Measurements from ENCODE around the gene CAPN11.
A peak's percentile ranks its signal among the peaks of the same experiment; 100 is the strongest.
"Not testable (repeated sequence)": the region's sequence is repeated elsewhere in the genome, so short reads cannot be mapped to it uniquely, and the experiment has no call there.

The CAPN11 gene

GRCh38 chr6:44132476-44132875 lies 26.1 kb upstream of the CAPN11 start:
- DNase-seq, result no peak

- DNase-seq, result no peak
These were observed 25.4 kb upstream of the CAPN11 start for GRCh38 chr6:44133003-44133931.

DNA sequence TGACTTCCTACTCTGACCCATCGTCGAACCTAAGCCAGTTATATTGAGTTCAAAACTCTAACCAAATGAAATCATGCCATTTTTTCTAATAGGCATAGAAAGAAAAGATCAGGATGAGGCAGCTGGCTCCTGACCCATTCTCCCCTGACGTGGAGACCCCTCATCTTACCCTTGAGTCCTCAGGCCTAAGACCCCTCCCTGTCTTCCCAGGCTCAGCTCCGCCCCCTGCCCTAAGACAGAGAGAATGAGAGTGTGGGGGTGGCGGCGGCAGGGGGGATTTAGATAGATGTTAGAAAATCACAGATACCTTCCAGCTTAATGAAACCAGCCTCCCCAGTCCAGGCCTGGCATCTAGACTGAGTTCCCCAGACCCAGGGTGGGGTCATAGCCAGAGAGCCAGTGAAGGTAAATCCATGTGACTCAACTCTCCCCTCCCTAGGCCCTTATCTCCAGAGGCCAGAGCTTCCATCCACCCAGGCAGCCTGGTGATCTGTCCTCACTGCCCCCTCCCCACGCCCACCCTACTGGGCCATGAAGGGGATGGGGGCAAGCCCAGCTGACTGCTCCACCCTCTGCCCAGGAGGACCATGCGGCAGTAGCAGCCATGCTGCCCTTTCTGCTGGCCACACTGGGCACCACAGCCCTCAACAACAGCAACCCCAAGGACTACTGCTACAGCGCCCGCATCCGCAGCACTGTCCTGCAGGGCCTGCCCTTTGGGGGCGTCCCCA lies 24.5 kb upstream of the CAPN11 start:
- no peak for DNase-seq

DNA sequence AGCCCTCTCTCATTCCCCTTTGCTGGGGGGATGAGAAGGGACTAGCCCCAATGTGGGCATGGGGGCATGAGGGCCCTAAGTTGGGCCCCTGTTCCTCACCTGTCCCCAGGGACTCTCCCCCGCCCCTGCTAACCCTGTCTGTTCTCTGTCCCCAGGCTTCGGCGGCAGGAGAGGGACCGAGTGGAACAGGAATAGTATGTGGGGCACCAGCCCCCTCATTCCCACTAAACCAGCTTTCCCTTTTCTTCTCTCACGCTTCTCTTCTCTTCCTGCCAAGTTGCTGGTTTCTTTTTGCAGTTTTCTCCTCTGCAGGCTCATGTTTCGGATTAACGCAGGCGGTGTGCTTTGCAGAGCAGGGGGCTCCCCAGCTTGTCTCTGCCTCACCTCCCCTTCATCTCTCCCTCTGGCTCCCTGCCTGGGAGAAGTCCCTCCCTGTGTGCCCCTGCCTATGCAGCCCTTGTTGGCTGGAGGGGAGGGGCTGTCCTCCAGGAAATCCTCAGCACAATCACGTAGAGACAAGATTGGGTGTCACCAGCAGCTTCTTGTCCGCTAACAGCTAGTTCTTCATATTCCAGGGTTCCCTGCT lies 23.4 kb upstream of the CAPN11 start:
- no peak for DNase-seq

GRCh38 chr6:44135875-44136274 lies 22.7 kb upstream of the CAPN11 start:
- DNase-seq, result no peak

GRCh38 chr6:44138717-44139350 lies 19.8 kb upstream of the CAPN11 start:
- no peak for DNase-seq

- no peak for DNase-seq
These were observed 19.3 kb upstream of the CAPN11 start for GRCh38 chr6:44139351-44139743.

DNA sequence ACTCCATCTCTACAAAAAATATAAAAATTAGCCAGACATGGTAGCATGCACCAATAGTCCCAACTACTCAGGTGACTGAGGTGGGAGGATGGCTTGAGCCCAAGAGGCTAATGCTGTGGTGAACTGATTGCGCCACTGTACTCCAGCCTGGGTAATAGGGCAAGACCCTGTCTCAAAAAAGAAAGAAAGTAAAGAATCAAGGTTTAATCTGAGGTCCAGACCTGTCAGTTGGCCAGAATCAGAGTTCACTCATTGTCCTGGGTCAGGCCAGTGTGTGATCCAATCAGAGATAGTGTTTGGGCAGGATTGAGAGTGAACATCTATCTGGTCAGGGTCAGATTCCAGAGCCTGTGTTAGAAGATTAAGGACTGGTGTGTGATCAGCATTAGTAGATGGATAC lies 15.8 kb upstream of the CAPN11 start:
- DNase-seq, result no peak

DNA sequence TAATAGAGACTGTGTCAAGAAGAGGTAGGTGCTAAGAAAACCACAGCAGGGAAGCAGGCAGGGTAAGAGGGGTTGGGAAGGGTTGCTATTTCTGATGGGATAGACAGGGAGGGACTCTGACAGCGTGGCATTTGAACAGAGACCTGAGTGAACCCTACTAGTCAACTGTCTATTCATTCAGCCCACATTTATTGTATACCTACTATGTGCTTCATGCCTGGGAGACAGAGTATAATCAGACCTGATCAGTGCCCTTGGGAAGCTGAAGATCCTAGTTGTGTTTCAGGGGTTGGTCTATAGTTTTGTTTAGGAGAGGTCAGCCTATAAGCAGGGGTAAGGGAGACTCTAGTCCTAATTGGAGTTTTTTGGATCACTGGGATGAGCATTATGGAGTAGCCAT lies 14.9 kb upstream of the CAPN11 start:
- no peak for DNase-seq

- not testable (repeated sequence) for DNase-seq
These were observed 14.1 kb upstream of the CAPN11 start for GRCh38 chr6:44144536-44144935.

DNA sequence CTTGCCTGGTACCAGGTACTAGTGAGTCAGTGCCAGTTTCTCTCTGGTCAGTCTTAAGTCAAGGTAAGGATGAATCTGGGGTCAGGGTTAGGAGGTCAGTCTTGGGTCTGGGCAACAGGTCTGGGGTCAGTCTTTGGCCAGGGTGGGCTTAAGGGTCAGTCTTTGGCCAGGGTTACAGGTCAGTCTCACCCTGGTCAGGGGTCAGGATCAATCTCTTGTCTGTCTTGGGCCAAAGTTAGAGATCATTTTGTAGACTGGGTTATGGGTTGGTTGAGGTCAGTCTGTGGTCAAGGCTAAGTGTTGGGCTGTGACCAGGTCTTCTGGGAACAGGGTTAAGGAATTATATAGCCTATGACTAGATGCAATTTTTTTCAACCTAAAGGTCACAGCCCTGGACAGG lies 12.8 kb upstream of the CAPN11 start:
- DNase-seq, result no peak

GRCh38 chr6:44146685-44147084 lies 11.9 kb upstream of the CAPN11 start:
- no peak for DNase-seq

- no peak for DNase-seq
These were observed 11.4 kb upstream of the CAPN11 start for GRCh38 chr6:44147256-44147655.

GRCh38 chr6:44148306-44148705 lies 10.3 kb upstream of the CAPN11 start:
- DNase-seq, result no peak

DNA sequence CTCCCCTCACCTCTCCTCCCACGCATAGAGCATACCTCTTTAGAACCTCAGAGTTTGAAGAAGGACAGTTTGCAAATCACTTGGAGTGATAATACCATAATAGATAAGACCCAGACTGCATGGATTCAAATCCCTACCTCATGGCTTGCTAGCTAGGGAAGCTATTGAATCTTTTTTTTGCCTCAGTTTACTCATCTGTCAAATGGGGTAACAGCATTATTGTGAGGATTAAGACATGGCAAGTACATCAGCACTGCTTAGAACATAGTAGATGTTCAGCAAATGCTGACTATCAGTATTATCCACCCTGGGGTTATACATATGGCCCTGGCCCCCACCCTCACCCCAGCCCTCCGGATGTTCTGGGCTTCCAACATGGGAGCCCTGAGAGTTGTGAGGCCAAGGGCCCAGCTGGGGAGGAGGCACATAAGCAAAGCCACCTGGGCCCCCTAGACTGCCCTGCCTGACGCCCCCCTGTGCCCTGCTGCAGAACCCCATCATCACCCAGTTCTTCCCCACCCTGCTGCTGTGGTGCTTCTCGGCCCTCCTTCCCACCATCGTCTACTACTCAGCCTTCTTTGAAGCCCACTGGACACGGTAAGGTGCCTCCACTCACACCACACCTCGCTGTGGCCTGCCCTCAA lies 9.1 kb upstream of the CAPN11 start:
- no peak for DNase-seq

DNA sequence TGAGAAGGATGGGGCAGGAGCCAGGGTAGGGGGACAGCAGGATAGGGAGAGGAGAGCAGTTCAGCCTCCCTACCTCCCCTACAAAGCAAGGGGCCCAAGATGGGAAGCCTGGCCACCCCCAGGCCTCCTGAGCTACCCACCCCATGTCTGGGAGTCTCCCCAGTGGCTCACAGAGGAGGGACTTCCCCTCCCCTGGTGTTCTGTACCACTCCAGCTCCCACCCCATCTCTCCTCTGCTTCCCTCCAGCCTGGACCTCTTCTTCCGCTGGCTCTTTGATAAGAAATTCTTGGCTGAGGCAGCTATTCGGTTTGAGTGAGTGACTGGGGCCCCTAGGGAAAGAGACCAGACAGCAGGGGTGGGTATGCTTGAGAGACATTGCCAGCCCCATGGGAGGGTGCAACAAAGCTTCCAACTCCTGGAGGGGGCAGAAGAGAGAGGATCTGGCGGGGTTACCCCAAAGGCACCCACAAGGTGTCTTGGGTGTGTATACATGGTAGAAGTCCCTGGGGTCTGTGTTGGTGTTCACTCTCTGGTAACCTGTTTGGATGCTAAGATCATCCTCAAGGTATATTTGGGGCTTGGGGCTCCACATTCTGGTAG lies 8.2 kb upstream of the CAPN11 start:
- DNase-seq, result no peak

DNA sequence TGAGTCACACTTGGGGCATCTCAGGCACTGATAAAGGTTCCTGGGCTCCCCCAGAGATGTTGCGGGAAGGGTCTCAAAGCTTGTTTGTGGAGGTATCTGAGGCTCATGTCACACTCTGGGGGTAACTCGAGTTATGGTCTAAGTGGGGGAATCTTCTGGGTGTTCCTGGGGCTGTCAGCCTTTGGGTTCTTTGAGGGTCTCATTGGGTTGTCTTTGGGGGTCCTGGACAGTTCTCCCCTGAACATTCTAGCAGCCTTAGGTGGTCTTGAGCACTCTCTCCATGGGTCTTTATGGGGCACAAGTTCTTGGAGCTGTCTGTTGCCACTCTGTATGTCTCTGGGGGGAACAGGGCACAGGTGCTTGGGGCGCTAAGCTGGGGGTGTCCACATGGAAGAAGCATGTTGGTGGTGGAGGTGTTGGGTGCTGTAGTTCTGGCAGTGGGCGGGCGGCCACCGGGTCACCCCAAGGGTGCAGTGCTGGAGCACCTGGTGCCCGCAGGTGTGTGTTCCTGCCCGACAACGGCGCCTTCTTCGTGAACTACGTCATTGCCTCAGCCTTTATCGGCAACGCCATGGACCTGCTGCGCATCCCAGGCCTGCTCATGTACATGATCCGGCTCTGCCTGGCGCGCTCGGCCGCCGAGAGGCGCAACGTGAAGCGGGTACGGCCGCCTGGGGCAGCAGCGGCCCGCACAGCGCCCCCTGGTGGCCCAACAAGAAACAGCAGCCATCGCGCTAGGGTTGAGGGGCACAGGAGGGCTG lies 7.1 kb upstream of the CAPN11 start:
- peak; percentile 88 for DNase-seq

GRCh38 chr6:44152109-44152461 lies 6.5 kb upstream of the CAPN11 start:
- no peak for DNase-seq

GRCh38 chr6:44152533-44152932 lies 6.1 kb upstream of the CAPN11 start:
- no peak for DNase-seq

DNA sequence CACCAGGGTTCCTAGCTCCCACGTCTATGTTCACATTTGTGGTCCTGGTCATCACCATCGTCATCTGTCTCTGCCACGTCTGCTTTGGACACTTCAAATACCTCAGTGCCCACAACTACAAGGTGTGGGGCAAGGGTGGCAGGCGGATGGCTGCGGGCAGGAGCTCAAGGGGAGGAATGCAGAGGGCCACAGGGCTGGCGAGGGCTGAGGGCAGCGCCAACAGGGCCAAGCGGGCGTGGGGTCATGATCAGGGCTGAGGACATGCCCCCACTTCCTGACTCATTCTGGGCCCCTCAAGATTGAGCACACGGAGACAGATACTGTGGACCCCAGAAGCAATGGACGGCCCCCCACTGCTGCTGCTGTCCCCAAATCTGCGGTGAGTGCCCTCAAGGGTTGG lies 4.6 kb upstream of the CAPN11 start:
- DNase-seq, result no peak

DNA sequence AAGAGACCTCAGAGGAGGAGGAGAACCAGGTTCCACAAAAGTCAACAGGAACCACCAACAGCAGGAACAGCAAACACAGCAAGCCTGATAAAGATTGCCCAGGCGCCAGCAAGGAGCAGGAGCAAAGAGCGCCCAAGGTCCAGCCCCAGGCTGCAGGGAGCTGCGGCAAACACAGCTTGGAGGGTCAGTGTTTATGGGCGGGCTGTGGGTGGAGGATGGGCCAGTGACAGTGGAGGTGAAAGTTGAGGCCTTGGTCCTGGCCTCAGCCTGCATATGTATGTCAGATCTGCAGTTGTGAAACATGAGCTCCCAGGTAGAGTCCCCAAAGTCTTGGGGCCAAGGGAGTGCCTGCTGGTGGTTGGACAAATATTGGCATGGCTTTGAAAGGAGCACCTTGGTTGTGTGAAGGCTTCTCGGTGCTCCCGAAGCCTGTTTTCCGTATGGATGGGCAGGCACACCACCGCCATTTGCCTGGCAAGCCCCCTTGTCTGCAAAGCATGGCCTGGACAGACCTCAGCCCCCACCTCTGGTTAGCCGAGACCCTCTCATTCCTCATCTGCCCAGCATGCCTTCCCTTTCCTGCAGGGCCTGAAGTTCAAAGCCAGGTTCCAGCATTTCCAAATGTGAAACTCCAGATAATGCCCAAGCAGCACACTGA lies 2.0 kb upstream of the CAPN11 start:
- DNase-seq, result no peak

Measured in activated CD4-positive, alpha-beta T cell treated with anti-CD3 and anti-CD28 coated beads for 48 hours (primary cell).